ENCODE data around the gene USP17L26. TPM values are rescaled to one million over a fixed set of nuclear protein-coding genes. Genes with fewer than 3 reads are reported as not detected.
"Not testable (repeated sequence)": the region's sequence is repeated elsewhere in the genome, so short reads cannot be mapped to it uniquely, and the experiment has no call there.

Gene USP17L26
- total and polyA plus RNA-seq, 10 of the 15 experiments (the other 5 are each of a cell fraction or from before 2014, with no cell fraction given): not detected

DNA sequence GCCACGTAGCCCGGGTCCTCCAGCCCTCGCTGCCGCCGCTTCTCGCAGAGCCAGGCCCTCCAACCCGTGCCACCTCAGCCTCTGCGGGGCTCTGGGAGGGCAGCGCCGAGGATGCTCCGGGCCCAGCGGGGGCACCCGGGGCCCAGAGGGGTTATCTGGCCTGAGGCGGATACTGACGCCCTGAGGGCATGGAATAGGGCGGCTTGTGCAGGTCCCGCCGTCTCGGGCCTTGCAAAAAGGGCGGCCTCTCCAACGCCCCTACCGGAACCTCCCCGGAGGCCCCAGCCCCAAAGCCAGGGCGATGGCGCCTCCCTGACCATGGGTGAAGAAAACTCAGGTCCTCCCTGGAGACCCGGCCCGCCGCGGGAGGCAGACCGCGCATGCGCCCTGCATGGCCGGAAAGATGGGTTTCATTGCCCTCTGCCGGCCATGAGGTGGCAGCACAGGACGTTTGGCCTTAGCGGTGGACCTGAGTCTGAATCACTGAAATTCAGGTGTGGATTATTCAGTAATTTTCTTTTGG is 46.6 kb downstream of the USP17L26 start:
- H2AFZ ChIP-seq (ENCODE audit: control insufficient read depth, low read depth, low read length); BruUV-seq (replicated peaks); H3K27ac ChIP-seq (ENCODE audit: control insufficient read depth, insufficient read depth); intact Hi-C loops (cut with micrococcal nuclease; ENCODE audit: unreplicated experiment); SMC1A ChIA-PET (ENCODE audit: uncharacterized antibody, unreplicated experiment); H3K9me3 ChIP-seq (replicated peaks; ENCODE audit: control insufficient read depth, insufficient read depth, low read length); in situ Hi-C loops (cut with MboI); POLR2A ChIA-PET; H3K4me2 ChIP-seq (ENCODE audit: control insufficient read depth, insufficient read depth); H3K79me2 ChIP-seq (ENCODE audit: control insufficient read depth, insufficient read depth, low read length); H3K9ac ChIP-seq (ENCODE audit: control insufficient read depth, insufficient read depth, low read length); RAD21 ChIA-PET (ENCODE audit: unreplicated experiment); CTCF ChIA-PET; H3K36me3 ChIP-seq (ENCODE audit: control insufficient read depth in 2 of 2, insufficient read depth in 2 of 2, low read length in 1 of 2); H4K20me1 ChIP-seq (ENCODE audit: control insufficient read depth, insufficient read depth); FAIRE-seq; H3K27me3 ChIP-seq (replicated peaks in 1 of 2; ENCODE audit: control insufficient read depth in 2 of 2, insufficient read depth in 2 of 2, low read length in 1 of 2); ATAC-seq; H3K4me1 ChIP-seq (ENCODE audit: control insufficient read depth, insufficient read depth, low read length); H3K4me3 ChIP-seq; DNase-seq (ENCODE audit: low read depth, low spot score): not testable (repeated sequence)
- TF ChIP-seq CTCF (IDR thresholded peaks at IDR 0.05 in 2 of 3, conservative IDR thresholded peaks at IDR 0.05 in 1 of 3; ENCODE audit: control insufficient read depth in 2 of 3, extremely low read depth in 1 of 3, insufficient read depth in 1 of 3, low read depth in 3 of 3, low read length in 3 of 3): peak in 1 of 3 experiments; percentile 11; a peak in 1 of 6 replicates
- WGBS (ENCODE audit: insufficient coverage, insufficient replicate concordance, low lambda C conversion rate, missing lambda C conversion rate): 30% methylated on average over 28 of the region's 36 CpGs

DNA sequence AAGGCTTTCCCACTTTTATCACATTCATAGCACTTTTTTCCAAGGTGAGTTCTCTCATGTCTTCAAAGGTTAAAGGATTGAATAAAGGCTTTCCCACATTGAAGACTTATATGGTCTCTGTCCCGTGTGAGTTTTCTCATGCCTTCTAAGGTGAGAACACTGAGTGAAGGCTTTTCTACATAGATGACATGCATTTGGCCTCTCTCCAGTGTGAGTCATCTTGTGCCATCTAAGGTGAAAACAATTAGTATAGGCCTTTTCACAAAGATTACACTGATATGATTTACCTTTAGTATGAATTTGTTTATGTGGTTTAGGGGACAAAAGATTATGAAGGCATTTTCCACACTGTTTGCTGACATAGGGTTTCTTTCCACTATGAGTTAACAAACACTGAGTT is 49.7 kb downstream of the USP17L26 start:
- in situ Hi-C loops (cut with MboI): no loop called here
- Histone ChIP-seq H3K27me3 (replicated peaks in 1 of 2; ENCODE audit: control insufficient read depth in 2 of 2, insufficient read depth in 2 of 2, low read length in 1 of 2) (no peaks in the 10 kb centered on the region), H3K4me1 (ENCODE audit: control insufficient read depth, insufficient read depth, low read length) (no peaks in the 10 kb centered on the region), H3K79me2 (ENCODE audit: control insufficient read depth, insufficient read depth, low read length) (no peaks in the 10 kb centered on the region), H3K9ac (ENCODE audit: control insufficient read depth, insufficient read depth, low read length) (no peak overlapping the region), H3K36me3 (ENCODE audit: control insufficient read depth in 2 of 2, insufficient read depth in 2 of 2, low read length in 1 of 2) (no peaks in the 10 kb centered on the region), H4K20me1 (ENCODE audit: control insufficient read depth, insufficient read depth) (no peaks in the 10 kb centered on the region), H3K4me3 (no peak overlapping the region), H3K27ac (ENCODE audit: control insufficient read depth, insufficient read depth) (no peak overlapping the region), H3K4me2 (ENCODE audit: control insufficient read depth, insufficient read depth) (no peak overlapping the region), H2AFZ (ENCODE audit: control insufficient read depth, low read depth, low read length) (no peak overlapping the region), H3K9me3 (replicated peaks; ENCODE audit: control insufficient read depth, insufficient read depth, low read length) (no peaks in the 10 kb centered on the region)
- no TSS peak for BruUV-seq (replicated peaks)
- intact Hi-C loops (cut with micrococcal nuclease; ENCODE audit: unreplicated experiment): no loop called here
- DNase-seq (ENCODE audit: low read depth, low spot score): no peak
- 6% methylated on average over 1 of the region's 1 CpG for WGBS (ENCODE audit: insufficient coverage, insufficient replicate concordance, low lambda C conversion rate, missing lambda C conversion rate)
- RAD21 ChIA-PET (ENCODE audit: unreplicated experiment): no interaction called here
- FAIRE-seq: no peak
- CTCF ChIA-PET: no interaction called here
- POLR2A ChIA-PET: no interaction called here
- no peak for ATAC-seq
- SMC1A ChIA-PET (ENCODE audit: uncharacterized antibody, unreplicated experiment): no interaction called here
- TF ChIP-seq, protein P1, sequence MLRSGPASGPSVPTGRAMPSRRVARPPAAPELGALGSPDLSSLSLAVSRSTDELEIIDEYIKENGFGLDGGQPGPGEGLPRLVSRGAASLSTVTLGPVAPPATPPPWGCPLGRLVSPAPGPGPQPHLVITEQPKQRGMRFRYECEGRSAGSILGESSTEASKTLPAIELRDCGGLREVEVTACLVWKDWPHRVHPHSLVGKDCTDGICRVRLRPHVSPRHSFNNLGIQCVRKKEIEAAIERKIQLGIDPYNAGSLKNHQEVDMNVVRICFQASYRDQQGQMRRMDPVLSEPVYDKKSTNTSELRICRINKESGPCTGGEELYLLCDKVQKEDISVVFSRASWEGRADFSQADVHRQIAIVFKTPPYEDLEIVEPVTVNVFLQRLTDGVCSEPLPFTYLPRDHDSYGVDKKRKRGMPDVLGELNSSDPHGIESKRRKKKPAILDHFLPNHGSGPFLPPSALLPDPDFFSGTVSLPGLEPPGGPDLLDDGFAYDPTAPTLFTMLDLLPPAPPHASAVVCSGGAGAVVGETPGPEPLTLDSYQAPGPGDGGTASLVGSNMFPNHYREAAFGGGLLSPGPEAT (IDR thresholded peaks at IDR 0.05; ENCODE audit: low read depth): no peak
- no peak for TF ChIP-seq CBX3 (IDR thresholded peaks at IDR 0.05; ENCODE audit: borderline replicate concordance, low read depth)
- TF ChIP-seq, protein P2, sequence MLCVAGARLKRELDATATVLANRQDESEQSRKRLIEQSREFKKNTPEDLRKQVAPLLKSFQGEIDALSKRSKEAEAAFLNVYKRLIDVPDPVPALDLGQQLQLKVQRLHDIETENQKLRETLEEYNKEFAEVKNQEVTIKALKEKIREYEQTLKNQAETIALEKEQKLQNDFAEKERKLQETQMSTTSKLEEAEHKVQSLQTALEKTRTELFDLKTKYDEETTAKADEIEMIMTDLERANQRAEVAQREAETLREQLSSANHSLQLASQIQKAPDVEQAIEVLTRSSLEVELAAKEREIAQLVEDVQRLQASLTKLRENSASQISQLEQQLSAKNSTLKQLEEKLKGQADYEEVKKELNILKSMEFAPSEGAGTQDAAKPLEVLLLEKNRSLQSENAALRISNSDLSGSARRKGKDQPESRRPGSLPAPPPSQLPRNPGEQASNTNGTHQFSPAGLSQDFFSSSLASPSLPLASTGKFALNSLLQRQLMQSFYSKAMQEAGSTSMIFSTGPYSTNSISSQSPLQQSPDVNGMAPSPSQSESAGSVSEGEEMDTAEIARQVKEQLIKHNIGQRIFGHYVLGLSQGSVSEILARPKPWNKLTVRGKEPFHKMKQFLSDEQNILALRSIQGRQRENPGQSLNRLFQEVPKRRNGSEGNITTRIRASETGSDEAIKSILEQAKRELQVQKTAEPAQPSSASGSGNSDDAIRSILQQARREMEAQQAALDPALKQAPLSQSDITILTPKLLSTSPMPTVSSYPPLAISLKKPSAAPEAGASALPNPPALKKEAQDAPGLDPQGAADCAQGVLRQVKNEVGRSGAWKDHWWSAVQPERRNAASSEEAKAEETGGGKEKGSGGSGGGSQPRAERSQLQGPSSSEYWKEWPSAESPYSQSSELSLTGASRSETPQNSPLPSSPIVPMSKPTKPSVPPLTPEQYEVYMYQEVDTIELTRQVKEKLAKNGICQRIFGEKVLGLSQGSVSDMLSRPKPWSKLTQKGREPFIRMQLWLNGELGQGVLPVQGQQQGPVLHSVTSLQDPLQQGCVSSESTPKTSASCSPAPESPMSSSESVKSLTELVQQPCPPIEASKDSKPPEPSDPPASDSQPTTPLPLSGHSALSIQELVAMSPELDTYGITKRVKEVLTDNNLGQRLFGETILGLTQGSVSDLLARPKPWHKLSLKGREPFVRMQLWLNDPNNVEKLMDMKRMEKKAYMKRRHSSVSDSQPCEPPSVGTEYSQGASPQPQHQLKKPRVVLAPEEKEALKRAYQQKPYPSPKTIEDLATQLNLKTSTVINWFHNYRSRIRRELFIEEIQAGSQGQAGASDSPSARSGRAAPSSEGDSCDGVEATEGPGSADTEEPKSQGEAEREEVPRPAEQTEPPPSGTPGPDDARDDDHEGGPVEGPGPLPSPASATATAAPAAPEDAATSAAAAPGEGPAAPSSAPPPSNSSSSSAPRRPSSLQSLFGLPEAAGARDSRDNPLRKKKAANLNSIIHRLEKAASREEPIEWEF (IDR thresholded peaks at IDR 0.05; ENCODE audit: insufficient replicate concordance, low read depth, low read length): no peak
